Neuronal stem cell (in vitro differentiated cells): ENCODE measurements around the gene PPARD.
"Not testable (repeated sequence)": the region's sequence is repeated elsewhere in the genome, so short reads cannot be mapped to it uniquely, and the experiment has no call there.

ENCODE experiments used
- DNase-seq: peaks from one replicate; pipeline ENCODE4 v3.0.0-alpha.2; 2013; ENCODE audit warnings: low spot score
- H2AFZ ChIP-seq: one replicate; pipeline ENCODE4 v1.6.1; 2013; ENCODE audit warnings: mild to moderate bottlenecking, low read length, inconsistent platforms
- H2AK5ac ChIP-seq: 2 replicates; pipeline ENCODE4 v1.6.1; 2013; ENCODE audit warnings: low read depth, mild to moderate bottlenecking, inconsistent platforms, low read length, moderate library complexity, mixed read lengths
- H2BK120ac ChIP-seq: 2 replicates; pipeline ENCODE4 v1.6.1; 2013; ENCODE audit warnings: low read depth, mild to moderate bottlenecking, inconsistent platforms, low read length, moderate library complexity, mixed read lengths
- H2BK12ac ChIP-seq: one replicate; pipeline ENCODE4 v1.6.1; 2013; ENCODE audit warnings: low read length, inconsistent platforms
- H2BK15ac ChIP-seq: 2 replicates; pipeline ENCODE4 v1.6.1; 2013; ENCODE audit warnings: mild to moderate bottlenecking, low read length, inconsistent platforms, mixed read lengths
- H2BK5ac ChIP-seq: one replicate; pipeline ENCODE4 v1.6.1; 2013; ENCODE audit warnings: inconsistent platforms, mild to moderate bottlenecking, low read length, moderate library complexity
- H3K14ac ChIP-seq: one replicate; pipeline ENCODE4 v1.6.1; 2013; ENCODE audit warnings: low read length, inconsistent platforms
- H3K18ac ChIP-seq: 2 replicates; pipeline ENCODE4 v1.6.1; 2013; ENCODE audit warnings: low read length, inconsistent platforms
- H3K23ac ChIP-seq: 2 replicates; pipeline ENCODE4 v1.6.1; 2013; ENCODE audit warnings: low read depth, mild to moderate bottlenecking, mixed read lengths, low read length, inconsistent platforms; ENCODE audit not compliant: poor library complexity
- H3K27ac ChIP-seq: replicated peaks from 3 replicates; pipeline ENCODE4 v1.5.1; 2013; ENCODE audit warnings: low read length, inconsistent platforms
- H3K27me3 ChIP-seq, 3 experiments: 2 replicates each; pipeline ENCODE4 v1.6.1; 2013; ENCODE audit warnings: low read length in 3 of 3, mild to moderate bottlenecking in 2 of 3, inconsistent platforms in 1 of 3, low read depth in 1 of 3, mixed read lengths in 1 of 3, moderate library complexity in 1 of 3; ENCODE audit not compliant: control insufficient read depth in 3 of 3, insufficient read depth in 3 of 3
- H3K36me3 ChIP-seq, 2 donors: replicated peaks in 1 of 2; 2 replicates each; pipeline ENCODE4 v1.6.1; 2013; ENCODE audit warnings: low read length in 2 of 2; ENCODE audit not compliant: control insufficient read depth in 2 of 2, insufficient read depth in 2 of 2
- H3K4ac ChIP-seq: 2 replicates; pipeline ENCODE4 v1.6.1; 2013; ENCODE audit warnings: inconsistent platforms, mild to moderate bottlenecking, low read length, moderate library complexity
- H3K4me1 ChIP-seq, 2 donors: 1 replicate in 1 of 2; 2 replicates in 1 of 2; pipeline ENCODE4 v1.6.1; 2013; ENCODE audit warnings: low read length in 2 of 2, low read depth in 1 of 2; ENCODE audit not compliant: control insufficient read depth in 2 of 2, insufficient read depth in 1 of 2
- H3K4me2 ChIP-seq: one replicate; pipeline ENCODE4 v1.6.1; 2013; ENCODE audit warnings: mild to moderate bottlenecking, low read length, inconsistent platforms; ENCODE audit not compliant: insufficient read depth, poor library complexity, severe bottlenecking
- H3K4me3 ChIP-seq, 2 donors: 2 replicates each; pipeline ENCODE4 v1.5.1; 2013; ENCODE audit warnings: low read length in 2 of 2, mild to moderate bottlenecking in 2 of 2, inconsistent platforms in 1 of 2, moderate library complexity in 1 of 2
- H3K79me1 ChIP-seq: one replicate; pipeline ENCODE4 v1.6.1; 2013; ENCODE audit warnings: low read depth, mild to moderate bottlenecking, inconsistent platforms, low read length, moderate library complexity
- H3K9ac ChIP-seq: one replicate; pipeline ENCODE4 v1.6.1; 2013; ENCODE audit warnings: mild to moderate bottlenecking, low read depth, low read length, inconsistent platforms; ENCODE audit not compliant: poor library complexity
- H3K9me3 ChIP-seq, 2 donors: replicated peaks in 1 of 2; 2 replicates each; pipeline versions ENCODE3 to v1.6.1; 2013; ENCODE audit warnings: low read length in 2 of 2, mild to moderate bottlenecking in 2 of 2, inconsistent platforms in 1 of 2, low read depth in 1 of 2, mixed read lengths in 1 of 2, moderate library complexity in 1 of 2; ENCODE audit not compliant: control insufficient read depth in 2 of 2, insufficient read depth in 1 of 2
- H4K8ac ChIP-seq: one replicate; pipeline ENCODE4 v1.6.1; 2013; ENCODE audit warnings: low read depth, mild to moderate bottlenecking, inconsistent platforms, low read length, moderate library complexity
- H4K91ac ChIP-seq: one replicate; pipeline ENCODE4 v1.6.1; 2013; ENCODE audit warnings: low read length, low read depth, mild to moderate bottlenecking, inconsistent platforms; ENCODE audit not compliant: poor library complexity
- WGBS, 2 donors: extraction: QIAGEN DNeasy Blood & Tissue Kit; methylation state at CpG; one replicate each; pipeline ENCODE4 v1.1.7; 2013; ENCODE audit warnings: missing lambda C conversion rate in 2 of 2, mixed read lengths in 1 of 2; ENCODE audit not compliant: insufficient read length in 2 of 2, insufficient replicate concordance in 1 of 2; ENCODE audit errors: extremely low coverage in 2 of 2; 5-methylcytosine and 5-hydroxymethylcytosine counted together

Gene PPARD

DNA sequence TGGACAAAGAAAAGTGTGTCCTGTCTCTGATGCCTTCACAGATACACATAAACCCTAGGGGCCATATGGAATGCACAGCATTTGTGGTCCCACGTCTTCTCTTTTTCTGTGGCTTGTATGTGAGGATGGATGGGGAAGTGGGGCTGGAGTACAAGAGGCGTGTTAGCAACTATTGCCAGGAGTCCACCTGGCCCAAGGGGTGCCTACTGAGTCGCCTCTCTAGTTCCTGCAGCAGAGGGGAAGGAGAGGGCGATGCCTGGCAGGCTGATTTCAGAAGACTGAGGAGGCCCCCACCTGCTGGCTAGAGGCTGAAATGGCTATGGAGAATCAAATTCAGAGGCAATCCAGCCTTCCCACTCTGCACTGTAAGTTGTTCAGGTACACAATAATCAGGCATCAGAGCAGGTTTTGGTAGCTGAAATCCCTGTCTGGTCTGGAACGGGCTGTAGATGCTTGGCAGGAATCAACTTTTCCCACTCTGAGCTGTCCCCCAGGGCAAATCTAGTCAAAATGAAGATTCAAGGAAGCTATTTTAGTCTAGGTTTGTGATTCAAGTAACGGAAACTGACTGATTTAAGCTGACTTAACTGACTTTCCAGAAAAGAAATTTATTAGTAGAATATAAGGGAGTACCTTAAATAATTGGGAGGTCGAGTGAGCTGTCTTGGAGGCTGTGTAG, 14.9 kb upstream of the PPARD start:
- Histone ChIP-seq H3K23ac (no peak overlapping the region), H3K27me3 (no peaks in the 10 kb centered on the region), H3K79me1 (no peaks in the 10 kb centered on the region), H3K4me3 (no peak overlapping the region), H3K14ac (no peak overlapping the region), H3K9ac (no peak overlapping the region), H3K4me2 (no peak overlapping the region), H4K91ac (no peak overlapping the region), H4K8ac (no peak overlapping the region), H2AK5ac (no peak overlapping the region), H3K18ac (no peak overlapping the region), H3K9me3 (peaks cover 0 to 12% of the 10 kb centered on the region in 2 donors), H2AFZ (peak overlapping the region; percentile 69), H2BK120ac (no peak overlapping the region), H3K27ac (no peak overlapping the region), H2BK15ac (no peak overlapping the region), H3K36me3 (no peaks in the 10 kb centered on the region), H2BK5ac (no peak overlapping the region), H3K4ac (no peak overlapping the region), H2BK12ac (no peak overlapping the region), H3K4me1 (no peaks in the 10 kb centered on the region)
- DNase-seq = no peak
- no CpG with 5 or more reads among the region's 7 CpGs for WGBS, 2 donors

GRCh38 chr6:35328108-35328723, 14.1 kb upstream of the PPARD start:
- no peak overlapping the region for H3K9ac ChIP-seq
- no peak for DNase-seq
- H3K4ac ChIP-seq = no peak overlapping the region
- WGBS, 2 donors = no CpG with 5 or more reads among the region's 1 CpG
- H3K4me3 ChIP-seq = no peak overlapping the region
- H2BK5ac ChIP-seq = no peak overlapping the region
- no peaks in the 10 kb centered on the region for H3K27me3 ChIP-seq
- H2BK15ac ChIP-seq = no peak overlapping the region
- H3K9me3 ChIP-seq = peaks cover 0 to 12% of the 10 kb centered on the region in 2 donors
- no peak overlapping the region for H4K91ac ChIP-seq
- no peaks in the 10 kb centered on the region for H3K4me1 ChIP-seq
- H4K8ac ChIP-seq = no peak overlapping the region
- H2BK12ac ChIP-seq = no peak overlapping the region
- no peaks in the 10 kb centered on the region for H3K36me3 ChIP-seq
- no peak overlapping the region for H3K18ac ChIP-seq
- H2AK5ac ChIP-seq = no peak overlapping the region
- peak overlapping the region; percentile 69 for H2AFZ ChIP-seq
- no peak overlapping the region for H3K23ac ChIP-seq
- no peak overlapping the region for H3K14ac ChIP-seq
- no peak overlapping the region for H2BK120ac ChIP-seq
- H3K79me1 ChIP-seq = no peaks in the 10 kb centered on the region
- no peak overlapping the region for H3K27ac ChIP-seq
- no peak overlapping the region for H3K4me2 ChIP-seq

GRCh38 chr6:35328965-35329364, 13.4 kb upstream of the PPARD start:
- not testable (repeated sequence) for H3K36me3 ChIP-seq, H3K9ac ChIP-seq, H2BK15ac ChIP-seq, H3K27ac ChIP-seq, H3K14ac ChIP-seq, H3K23ac ChIP-seq, H2BK12ac ChIP-seq, H3K4me2 ChIP-seq, H3K79me1 ChIP-seq, DNase-seq, H2AFZ ChIP-seq, H2AK5ac ChIP-seq, H3K4ac ChIP-seq, H3K4me3 ChIP-seq, H3K18ac ChIP-seq, H2BK120ac ChIP-seq, H2BK5ac ChIP-seq, H3K4me1 ChIP-seq, H4K91ac ChIP-seq, H4K8ac ChIP-seq, H3K27me3 ChIP-seq
- no CpG with 5 or more reads among the region's 8 CpGs for WGBS, 2 donors
- H3K9me3 ChIP-seq = peaks cover 0 to 12% of the 10 kb centered on the region in 2 donors

GRCh38 chr6:35330541-35331119, 11.7 kb upstream of the PPARD start:
- Histone ChIP-seq H3K9me3 (peaks cover 0 to 12% of the 10 kb centered on the region in 2 donors), H2BK15ac (no peak overlapping the region), H2BK120ac (no peak overlapping the region), H3K4me2 (no peak overlapping the region), H3K79me1 (no peaks in the 10 kb centered on the region), H3K23ac (no peak overlapping the region), H2AK5ac (no peak overlapping the region), H3K4me1 (no peaks in the 10 kb centered on the region), H3K27me3 (no peaks in the 10 kb centered on the region), H3K18ac (no peak overlapping the region), H4K91ac (no peak overlapping the region), H2BK12ac (no peak overlapping the region), H3K36me3 (no peaks in the 10 kb centered on the region), H3K14ac (no peak overlapping the region), H3K9ac (no peak overlapping the region), H2BK5ac (no peak overlapping the region), H3K4ac (no peak overlapping the region), H3K4me3 (no peak overlapping the region), H2AFZ (no peak overlapping the region), H4K8ac (no peak overlapping the region), H3K27ac (no peak overlapping the region)
- WGBS, 2 donors = no CpG with 5 or more reads among the region's 9 CpGs
- DNase-seq = no peak
